CD4-positive, alpha-beta T cell treated with Interleukin-12 subunit alpha and Interleukin-12 subunit beta, for 1 hour (primary cell): Measurements from ENCODE around the gene ARL4D.
"Not testable (repeated sequence)": the region's sequence is repeated elsewhere in the genome, so short reads cannot be mapped to it uniquely, and the experiment has no call there.

Source experiments
- DNase-seq: peaks from one replicate; pipeline ENCODE4 v3.0.0-alpha.2; 2020

The ARL4D gene

GRCh38 chr17:43371227-43371821 is 27.5 kb upstream of the ARL4D start:
- DNase-seq = no peak

- DNase-seq = no peak
These were observed 26.4 kb upstream of the ARL4D start for GRCh38 chr17:43372273-43372911.

GRCh38 chr17:43373356-43373755 is 25.4 kb upstream of the ARL4D start:
- no peak for DNase-seq

GRCh38 chr17:43375915-43376314 is 22.9 kb upstream of the ARL4D start:
- not testable (repeated sequence) for DNase-seq

- no peak for DNase-seq
These were observed 21.6 kb upstream of the ARL4D start for GRCh38 chr17:43377056-43377810.

- no peak for DNase-seq
These were observed 20.0 kb upstream of the ARL4D start for GRCh38 chr17:43378766-43379165.

GRCh38 chr17:43380307-43380706 is 18.5 kb upstream of the ARL4D start:
- no peak for DNase-seq

GRCh38 chr17:43381204-43381603 is 17.6 kb upstream of the ARL4D start:
- DNase-seq = no peak

GRCh38 chr17:43381621-43382020 is 17.2 kb upstream of the ARL4D start:
- DNase-seq = no peak

- DNase-seq = no peak
These were observed 16.0 kb upstream of the ARL4D start for GRCh38 chr17:43382776-43383175.

GRCh38 chr17:43383372-43383771 is 15.4 kb upstream of the ARL4D start:
- DNase-seq = no peak

- DNase-seq = no peak
These were observed 14.8 kb upstream of the ARL4D start for GRCh38 chr17:43383826-43384475.

- DNase-seq = no peak
These were observed 14.3 kb upstream of the ARL4D start for GRCh38 chr17:43384476-43384862.

- DNase-seq = no peak
These were observed 13.6 kb upstream of the ARL4D start for GRCh38 chr17:43385046-43385831.

GRCh38 chr17:43388359-43389045 is 10.3 kb upstream of the ARL4D start:
- DNase-seq = peak; percentile 93

GRCh38 chr17:43389046-43389947 is 9.5 kb upstream of the ARL4D start:
- peak; percentile 87 for DNase-seq

GRCh38 chr17:43392397-43392796 is 6.4 kb upstream of the ARL4D start:
- DNase-seq = no peak

GRCh38 chr17:43393944-43394482 is 4.8 kb upstream of the ARL4D start:
- peak; percentile 91 for DNase-seq

GRCh38 chr17:43394696-43395095 is 4.1 kb upstream of the ARL4D start:
- DNase-seq = not testable (repeated sequence)

GRCh38 chr17:43395165-43395564 is 3.6 kb upstream of the ARL4D start:
- DNase-seq = no peak
